Thoracic aorta (tissue), 2 donors: ENCODE results near the gene EDEM3. TPM values are rescaled to one million over a fixed set of nuclear protein-coding genes. Genes with fewer than 3 reads are reported as not detected.
A peak's percentile ranks its signal among the peaks of the same experiment; 100 is the strongest.

Experiments
- ATAC-seq: fragments of 150-250 bp; one replicate; pipeline ENCODE4 v1.8.0; 2017; ENCODE audit warnings: low read depth; ENCODE audit not compliant: insufficient number of reproducible peaks, low FRiP score
- DNase-seq: peaks from one replicate; pipeline ENCODE4 v3.0.0-alpha.2; 2020; ENCODE audit warnings: low spot score
- H3K27ac ChIP-seq, 2 donors: fragments of 200-600 bp; sonication (generic); 1 replicate in 1 of 2; 2 replicates in 1 of 2; pipeline ENCODE4 v1.5.1; 2016; ENCODE audit warnings: mild to moderate bottlenecking in 2 of 2, moderate library complexity in 2 of 2
- H3K27me3 ChIP-seq: fragments of 200-600 bp; sonication (generic); replicated peaks from 2 replicates; pipeline ENCODE4 v1.6.0; 2016; ENCODE audit warnings: mild to moderate bottlenecking; ENCODE audit not compliant: insufficient read depth
- H3K36me3 ChIP-seq: fragments of 200-600 bp; sonication (generic); one replicate; pipeline ENCODE4 v1.5.1; 2016
- H3K4me1 ChIP-seq, 2 donors: fragments of 200-600 bp; sonication (generic); 1 replicate in 1 of 2; 2 replicates in 1 of 2; pipeline versions ENCODE4 v1.5.1 to v1.6.0; 2016; ENCODE audit warnings: low read depth in 2 of 2, mild to moderate bottlenecking in 1 of 2; ENCODE audit not compliant: control insufficient read depth in 1 of 2
- H3K4me3 ChIP-seq: fragments of 200-600 bp; sonication (generic); 2 replicates; pipeline ENCODE4 v1.5.1; 2016; ENCODE audit warnings: mild to moderate bottlenecking
- H3K9me3 ChIP-seq: fragments of 200-600 bp; sonication (generic); 2 replicates; pipeline ENCODE4 v1.5.1; 2016
- CTCF ChIP-seq: fragments of 200-600 bp; sonication (generic); IDR thresholded peaks from one replicate; pipeline ENCODE4 v1.5.1; 2019; ENCODE audit warnings: antibody characterized with exemption
- total RNA-seq, 2 donors: library from RNA; depleted of rRNA; stranded (reverse); fragments of >200 nt; gene quantifications; one replicate each; pipeline versions ENCODE4 v1.1.0 to v1.2.3, GENCODE V29; 2016

The EDEM3 gene
- total RNA-seq, 2 donors from 2014 or later, result 44.0 to 71.5 TPM

GRCh38 chr1:184664042-184664660 is 90.5 kb downstream of the EDEM3 start:
- no peaks in the 10 kb centered on the region for H3K36me3 ChIP-seq
- no peaks in the 10 kb centered on the region for H3K27me3 ChIP-seq
- H3K9me3 ChIP-seq, result no peaks in the 10 kb centered on the region
- no peak overlapping the region for H3K27ac ChIP-seq
- peak overlapping the region; percentile 67 for H3K4me3 ChIP-seq
- peak; percentile 94 for TF ChIP-seq CTCF
- ATAC-seq (no peak), DNase-seq (no peak)
- H3K4me1 ChIP-seq, result peaks cover 5 to 12% of the 10 kb centered on the region in 2 donors

GRCh38 chr1:184661801-184662200 is 92.9 kb downstream of the EDEM3 start:
- no peaks in the 10 kb centered on the region for H3K9me3 ChIP-seq
- H3K36me3 ChIP-seq, result no peaks in the 10 kb centered on the region
- no peak for TF ChIP-seq CTCF
- peaks cover 5 to 12% of the 10 kb centered on the region in 2 donors for H3K4me1 ChIP-seq
- H3K4me3 ChIP-seq, result no peak overlapping the region
- no peaks in the 10 kb centered on the region for H3K27me3 ChIP-seq
- no peak for DNase-seq
- no peak for ATAC-seq
- H3K27ac ChIP-seq, result no peak overlapping the region

- Histone ChIP-seq H3K27ac (no peak overlapping the region), H3K36me3 (no peaks in the 10 kb centered on the region), H3K4me3 (no peak overlapping the region), H3K4me1 (peaks cover 5 to 12% of the 10 kb centered on the region in 2 donors), H3K9me3 (no peaks in the 10 kb centered on the region), H3K27me3 (no peaks in the 10 kb centered on the region)
- no peak for ATAC-seq
- DNase-seq, result no peak
- no peak for TF ChIP-seq CTCF
Measured at GRCh38 chr1:184660462-184661191, 94.0 kb downstream of the EDEM3 start.

- no peak for ATAC-seq
- no peaks in the 10 kb centered on the region for H3K9me3 ChIP-seq
- no peak for TF ChIP-seq CTCF
Measured at GRCh38 chr1:184658055-184658454, 96.6 kb downstream of the EDEM3 start.

GRCh38 chr1:184656221-184656620 is 98.4 kb downstream of the EDEM3 start:
- no peak for TF ChIP-seq CTCF
- no peaks in the 10 kb centered on the region for H3K36me3 ChIP-seq
- no peak overlapping the region for H3K27ac ChIP-seq
- ATAC-seq (no peak), DNase-seq (no peak)
- H3K4me1 ChIP-seq, result no peaks in the 10 kb centered on the region
- H3K27me3 ChIP-seq, result no peaks in the 10 kb centered on the region
- no peak overlapping the region for H3K4me3 ChIP-seq
- H3K9me3 ChIP-seq, result no peaks in the 10 kb centered on the region

More at GRCh38 chr1:184658055-184658454, 96.6 kb downstream of the EDEM3 start:
- Histone ChIP-seq H3K36me3 (no peaks in the 10 kb centered on the region), H3K4me3 (no peak overlapping the region), H3K27me3 (no peaks in the 10 kb centered on the region), H3K27ac (no peak overlapping the region), H3K4me1 (no peaks in the 10 kb centered on the region)
- no peak for DNase-seq
